WTC11 (cell line): Measurements from ENCODE around the gene PDE12. TPM values are rescaled to one million over a fixed set of nuclear protein-coding genes. Genes with fewer than 3 reads are reported as not detected.

Experiments used
- AFF4 ChIP-seq: sonication (generic); formaldehyde crosslinking; IDR thresholded peaks from 2 replicates; pipeline ENCODE4 v1.8.1; 2023; ENCODE audit warnings: mild to moderate bottlenecking, missing genetic modification reagents, borderline replicate concordance
- CBFB ChIP-seq: sonication (generic); formaldehyde crosslinking; IDR thresholded peaks from 2 replicates; pipeline ENCODE4 v1.8.1; 2022; ENCODE audit warnings: mild to moderate bottlenecking, low read depth, missing genetic modification reagents
- CDX4 ChIP-seq: fragments of 250-450 bp; sonication (Bioruptor Pico); IDR thresholded peaks from 2 replicates; pipeline ENCODE4 v1.9.0; 2021; ENCODE audit warnings: moderate library complexity, mild to moderate bottlenecking, inconsistent platforms, borderline replicate concordance
- CTCF ChIP-seq: fragments of 200-600 bp; IDR thresholded peaks from 2 replicates; pipeline ENCODE4 v1.8.0; 2022; ENCODE audit warnings: antibody characterized with exemption
- E2F5 ChIP-seq: sonication (generic); formaldehyde crosslinking; IDR thresholded peaks from 2 replicates; pipeline ENCODE4 v1.8.1; 2022; ENCODE audit warnings: mild to moderate bottlenecking, moderate library complexity, missing genetic modification reagents
- GRHL2 ChIP-seq: fragments of 250-450 bp; sonication (Bioruptor Pico); IDR thresholded peaks from 2 replicates; pipeline ENCODE4 v1.8.0; 2022; ENCODE audit warnings: mild to moderate bottlenecking, moderate library complexity; ENCODE audit not compliant: insufficient replicate concordance, severe bottlenecking
- IRF2 ChIP-seq: sonication (generic); formaldehyde crosslinking; IDR thresholded peaks from 2 replicates; pipeline ENCODE4 v1.8.0; 2022; ENCODE audit warnings: low read depth, missing genetic modification reagents, borderline replicate concordance
- JAZF1 ChIP-seq: fragments of 250-450 bp; sonication (Bioruptor Pico); IDR thresholded peaks from 2 replicates; pipeline ENCODE4 v1.9.0; 2021; ENCODE audit warnings: moderate library complexity, mild to moderate bottlenecking, inconsistent platforms
- KAT7 ChIP-seq: sonication (generic); formaldehyde crosslinking; IDR thresholded peaks from 2 replicates; pipeline ENCODE4 v1.8.1; 2023; ENCODE audit warnings: missing genetic modification reagents, mild to moderate bottlenecking, borderline replicate concordance
- NR1H2 ChIP-seq: sonication (generic); formaldehyde crosslinking; IDR thresholded peaks from 2 replicates; pipeline ENCODE4 v1.9.0; 2021; ENCODE audit warnings: mild to moderate bottlenecking, moderate library complexity, missing genetic modification reagents
- NR2C2 ChIP-seq: sonication (generic); formaldehyde crosslinking; IDR thresholded peaks from 2 replicates; pipeline ENCODE4 v1.8.0; 2022; ENCODE audit warnings: mild to moderate bottlenecking, missing genetic modification reagents
- OVOL2 ChIP-seq: fragments of 250-450 bp; sonication (Bioruptor Pico); IDR thresholded peaks from 2 replicates; pipeline ENCODE4 v1.9.0; 2021; ENCODE audit warnings: mild to moderate bottlenecking, borderline replicate concordance
- PRRX2 ChIP-seq: fragments of 250-450 bp; sonication (Bioruptor Pico); IDR thresholded peaks from 2 replicates; pipeline ENCODE4 v1.8.0; 2021; ENCODE audit warnings: mild to moderate bottlenecking
- SMAD3 ChIP-seq: sonication (generic); formaldehyde crosslinking; IDR thresholded peaks from 2 replicates; pipeline ENCODE4 v1.8.0; 2022; ENCODE audit warnings: missing genetic modification reagents, mild to moderate bottlenecking, borderline replicate concordance
- USF1 ChIP-seq: sonication (generic); formaldehyde crosslinking; IDR thresholded peaks from 2 replicates; pipeline ENCODE4 v1.8.0; 2022; ENCODE audit warnings: mild to moderate bottlenecking, missing genetic modification reagents
- ZBTB21 ChIP-seq: sonication (generic); formaldehyde crosslinking; IDR thresholded peaks from 2 replicates; pipeline ENCODE4 v1.8.1; 2023; ENCODE audit warnings: mild to moderate bottlenecking, missing genetic modification reagents, borderline replicate concordance
- ZBTB43 ChIP-seq: sonication (generic); formaldehyde crosslinking; IDR thresholded peaks from 2 replicates; pipeline ENCODE4 v1.8.1; 2023; ENCODE audit warnings: mild to moderate bottlenecking, missing genetic modification reagents
- ZNF121 ChIP-seq: sonication (generic); formaldehyde crosslinking; IDR thresholded peaks from 2 replicates; pipeline ENCODE4 v1.8.0; 2023; ENCODE audit warnings: missing genetic modification reagents
- ZNF138 ChIP-seq: sonication (generic); formaldehyde crosslinking; conservative IDR thresholded peaks from 2 replicates; pipeline ENCODE4 v1.8.1; 2022; ENCODE audit warnings: mild to moderate bottlenecking, moderate library complexity, missing genetic modification reagents
- ZNF232 ChIP-seq: sonication (generic); formaldehyde crosslinking; IDR thresholded peaks from 2 replicates; pipeline ENCODE4 v1.8.0; 2022; ENCODE audit warnings: mild to moderate bottlenecking, missing genetic modification reagents
- ZNF396 ChIP-seq: fragments of 250-450 bp; sonication (Bioruptor Pico); IDR thresholded peaks from 2 replicates; pipeline ENCODE4 v1.8.0; 2021; ENCODE audit warnings: mild to moderate bottlenecking, moderate library complexity, borderline replicate concordance
- ZNF532 ChIP-seq: fragments of 250-450 bp; sonication (Bioruptor Pico); IDR thresholded peaks from 2 replicates; pipeline ENCODE4 v1.9.0; 2021; ENCODE audit warnings: mild to moderate bottlenecking, borderline replicate concordance
- total RNA-seq: library from RNA; stranded (reverse); gene quantifications from 3 replicates; pipeline ENCODE4 v1.2.3, GENCODE V29; 2021

PDE12 gene
- total RNA-seq, 1 experiment from 2014 or later: 16.4 TPM

GRCh38 chr3:57556459-57557084 is 498 bp downstream of the PDE12 start (continued):
- TF ChIP-seq AFF4 (CRISPR knock-in tag) (no peak), NR1H2 (no peak), CDX4 (CRISPR knock-in tag) (no peak), IRF2 (CRISPR knock-in tag) (no peak), ZNF121 (no peak), ZNF396 (CRISPR knock-in tag) (no peak), CTCF (no peak), SMAD3 (CRISPR knock-in tag) (no peak), KAT7 (CRISPR knock-in tag) (no peak; the same call in 1 of the 2 replicates), ZBTB43 (CRISPR knock-in tag) (no peak), E2F5 (CRISPR knock-in tag) (no peak), PRRX2 (no peak), CBFB (peak; percentile 84), OVOL2 (CRISPR knock-in tag) (no peak), ZNF138 (no peak), ZNF232 (no peak), NR2C2 (CRISPR knock-in tag) (no peak), ZBTB21 (CRISPR knock-in tag) (0 out of 2 replicates have a peak, but pooled peaks have one; percentile 53), USF1 (no peak), GRHL2 (CRISPR knock-in tag) (no peak), JAZF1 (CRISPR knock-in tag) (no peak), ZNF532 (CRISPR knock-in tag) (no peak)
